DMS 273 (cell line): ENCODE results near the gene MAST2.
"Not testable (repeated sequence)": the region's sequence is repeated elsewhere in the genome, so short reads cannot be mapped to it uniquely, and the experiment has no call there.

Experiments
- DNase-seq: peaks from one replicate; lab custom pipeline; 2025; ENCODE audit not compliant: unreplicated experiment; lab: John Stamatoyannopoulos, UW

Gene MAST2

GRCh38 chr1:45891087-45891486 is 87.7 kb downstream of the MAST2 start:
- no peak for DNase-seq

- DNase-seq = no peak
Measured at GRCh38 chr1:45892068-45892785, 88.8 kb downstream of the MAST2 start.

- DNase-seq = no peak
Measured at GRCh38 chr1:45894331-45894730, 90.9 kb downstream of the MAST2 start.

- no peak for DNase-seq
Measured at GRCh38 chr1:45894921-45895320, 91.5 kb downstream of the MAST2 start.

GRCh38 chr1:45895406-45895805 is 92.0 kb downstream of the MAST2 start:
- DNase-seq = no peak

- no peak for DNase-seq
Measured at GRCh38 chr1:45906883-45907282, 103.5 kb downstream of the MAST2 start.

- DNase-seq = no peak
Measured at GRCh38 chr1:45908611-45909140, 105.3 kb downstream of the MAST2 start.

- no peak for DNase-seq
Measured at GRCh38 chr1:45911634-45912033, 108.2 kb downstream of the MAST2 start.

GRCh38 chr1:45913183-45913683 is 109.8 kb downstream of the MAST2 start:
- peak; percentile 39 for DNase-seq

GRCh38 chr1:45913731-45914501 is 110.5 kb downstream of the MAST2 start:
- DNase-seq = no peak

- DNase-seq = no peak
Measured at GRCh38 chr1:45914836-45915235, 111.4 kb downstream of the MAST2 start.

- no peak for DNase-seq
Measured at GRCh38 chr1:45922374-45922773, 119.0 kb downstream of the MAST2 start.

GRCh38 chr1:45922813-45923212 is 119.4 kb downstream of the MAST2 start:
- no peak for DNase-seq

GRCh38 chr1:45923343-45923742 is 119.9 kb downstream of the MAST2 start:
- no peak for DNase-seq

- no peak for DNase-seq
Measured at GRCh38 chr1:45924736-45925135, 121.3 kb downstream of the MAST2 start.

GRCh38 chr1:45925728-45926287 is 122.4 kb downstream of the MAST2 start:
- no peak for DNase-seq

- DNase-seq = peak; percentile 37
Measured at GRCh38 chr1:45926330-45926729, 122.9 kb downstream of the MAST2 start.

GRCh38 chr1:45927231-45927915 is 124.0 kb downstream of the MAST2 start:
- DNase-seq = not testable (repeated sequence)

GRCh38 chr1:45928486-45929205 is 125.2 kb downstream of the MAST2 start:
- DNase-seq = no peak

- DNase-seq = no peak
Measured at GRCh38 chr1:45929257-45929687, 125.9 kb downstream of the MAST2 start.
